HepG2 (cell line): ENCODE measurements around the gene SRP68. TPM values are rescaled to one million over a fixed set of nuclear protein-coding genes. Genes with fewer than 3 reads are reported as not detected.

ENCODE experiments used
- ATF7 ChIP-seq, 2 experiments: fragments of 450-650 bp in 1 of 2; sonication (generic) in 1 of 2; formaldehyde crosslinking in 1 of 2; IDR thresholded peaks; 2 replicates each; pipeline versions ENCODE4 v1.4.0 to v1.6.1; 2016 to 2020; ENCODE audit warnings: antibody characterized with exemption in 1 of 2, mild to moderate bottlenecking in 1 of 2, missing genetic modification reagents in 1 of 2
- BCL6 ChIP-seq: IDR thresholded peaks from 2 replicates; pipeline ENCODE4 v1.6.1; 2016; ENCODE audit warnings: missing genetic modification reagents, missing compliant biosample characterization
- CCDC6 ChIP-seq: sonication (generic); formaldehyde crosslinking; IDR thresholded peaks from 2 replicates; pipeline ENCODE4 v1.8.1; 2022; ENCODE audit warnings: mild to moderate bottlenecking, missing genetic modification reagents, moderate library complexity
- SCMH1 ChIP-seq: sonication (generic); formaldehyde crosslinking; IDR thresholded peaks from 2 replicates; pipeline ENCODE4 v1.9.0; 2021; ENCODE audit warnings: missing genetic modification reagents, mild to moderate bottlenecking, borderline replicate concordance
- SMAD1 ChIP-seq: sonication (generic); formaldehyde crosslinking; IDR thresholded peaks from 2 replicates; pipeline ENCODE4 v1.4.0; 2020; ENCODE audit warnings: missing genetic modification reagents, low read depth, mild to moderate bottlenecking, borderline replicate concordance
- SNAI1 ChIP-seq: sonication (generic); formaldehyde crosslinking; IDR thresholded peaks from 2 replicates; pipeline ENCODE4 v1.5.0; 2020; ENCODE audit warnings: mild to moderate bottlenecking, missing genetic modification reagents, borderline replicate concordance
- THYN1 ChIP-seq: sonication (generic); formaldehyde crosslinking; IDR thresholded peaks from 2 replicates; pipeline ENCODE4 v1.8.1; 2023; ENCODE audit warnings: low read depth, mild to moderate bottlenecking, moderate library complexity, missing genetic modification reagents, borderline replicate concordance
- ZEB1 ChIP-seq: IDR thresholded peaks from 2 replicates; pipeline ENCODE4 v1.6.1; 2012; ENCODE audit warnings: mild to moderate bottlenecking, low read depth, inconsistent platforms; ENCODE audit not compliant: insufficient replicate concordance
- ZGPAT ChIP-seq: IDR thresholded peaks from 2 replicates; pipeline ENCODE4 v1.6.1; 2016; ENCODE audit warnings: mild to moderate bottlenecking
- ZNF3 ChIP-seq: IDR thresholded peaks from 2 replicates; pipeline ENCODE4 v1.7.0; 2017; ENCODE audit warnings: inconsistent platforms
- ZNF44 ChIP-seq: sonication (generic); formaldehyde crosslinking; IDR thresholded peaks from 2 replicates; pipeline ENCODE4 v1.5.1; 2020; ENCODE audit warnings: mild to moderate bottlenecking, missing genetic modification reagents
- ZNF639 ChIP-seq: conservative IDR thresholded peaks from 2 replicates; pipeline ENCODE4 v1.6.1; 2018; ENCODE audit warnings: missing genetic modification reagents
- ZNF646 ChIP-seq: sonication (generic); formaldehyde crosslinking; IDR thresholded peaks from 2 replicates; pipeline ENCODE4 v1.9.0; 2021; ENCODE audit warnings: mild to moderate bottlenecking, missing genetic modification reagents
- ZXDC ChIP-seq: sonication (generic); formaldehyde crosslinking; IDR thresholded peaks from 2 replicates; pipeline ENCODE4 v1.5.0; 2020; ENCODE audit warnings: mild to moderate bottlenecking, missing genetic modification reagents
- polyA plus RNA-seq, 8 experiments: library from polyadenylated mRNA; depleted of rRNA in 3 of 8; stranded (reverse) in 7 of 8; unstranded in 1 of 8; fragments of >200 nt; fragmentation: Illumina TruSeq in 4 of 8; extraction: Trizol in 4 of 8; gene quantifications; 2 replicates each; pipeline versions ENCODE4 v1.2.1 to v1.2.3, GENCODE V29; 2011 to 2016; ENCODE audit warnings: low read depth in 4 of 8, missing spikeins in 1 of 8, mixed read lengths in 1 of 8; ENCODE audit not compliant: insufficient read depth in 1 of 8
- total RNA-seq, 5 experiments: library from RNA; depleted of rRNA; stranded (reverse); fragments of >200 nt; fragmentation: Illumina TruSeq; extraction: Trizol; gene quantifications; 2 replicates each; pipeline ENCODE4 v1.2.3, GENCODE V29; 2016; ENCODE audit warnings: low read depth in 1 of 5

Gene SRP68
- total and polyA plus RNA-seq, 2 of the 13 experiments (the other 11 are each of a cell fraction or from before 2014, with no cell fraction given): 39.8 to 74.3 TPM

GRCh38 chr17:76103274-76104139, 31.2 kb upstream of the SRP68 start, which contains the start of gene EXOC7 (continued):
- peak; percentile 24; the same call in 1 of the 2 replicates for TF ChIP-seq ZNF3 (CRISPR knock-in tag)
- no peak for TF ChIP-seq ZEB1
- no peak; the same call in none of the 2 replicates for TF ChIP-seq CCDC6 (CRISPR knock-in tag)
- no peak for TF ChIP-seq ATF7 (IDR thresholded peaks at IDR 0.05)
- TF ChIP-seq ATF7 (CRISPR knock-in tag; IDR thresholded peaks at IDR 0.05): 0 out of 2 replicates have a peak, but pooled peaks have one; percentile 18
- TF ChIP-seq ZXDC (CRISPR knock-in tag): no peak
- TF ChIP-seq SCMH1 (CRISPR knock-in tag): no peak
- TF ChIP-seq BCL6 (CRISPR knock-in tag): 0 out of 2 replicates have a peak, but pooled peaks have one; percentile 21
- no peak for TF ChIP-seq THYN1 (CRISPR knock-in tag)
- peak; percentile 70; the same call in 1 of the 2 replicates for TF ChIP-seq ZNF639 (CRISPR knock-in tag)
- no peak for TF ChIP-seq SNAI1 (CRISPR knock-in tag)
- peak; percentile 74 for TF ChIP-seq ZGPAT (CRISPR knock-in tag)
- TF ChIP-seq ZNF646: no peak
- TF ChIP-seq ZNF44 (CRISPR knock-in tag): peak; percentile 71; the same call in 1 of the 2 replicates
- TF ChIP-seq SMAD1 (CRISPR knock-in tag): no peak; the same call in 1 of the 2 replicates
